ENCODE results near the gene CDK6.

DNA sequence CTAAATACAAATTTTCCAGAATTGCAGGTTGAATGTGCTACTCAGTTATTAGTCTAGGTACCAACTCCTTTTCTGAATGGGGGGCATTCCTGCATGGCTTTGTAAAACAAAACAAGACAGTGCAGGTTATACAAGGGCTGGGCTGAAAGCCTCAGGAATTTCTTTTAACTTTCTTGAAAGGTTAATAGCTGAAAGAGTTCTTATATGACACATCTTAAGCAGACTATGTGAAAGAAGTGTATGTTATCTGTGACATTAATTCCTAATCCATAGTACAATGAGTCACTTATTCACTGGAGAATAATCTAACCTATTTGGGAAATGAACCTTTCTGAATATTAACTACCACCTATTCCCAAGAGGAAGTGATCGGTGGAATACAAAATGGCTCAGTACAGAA lies 130.5 kb downstream of the CDK6 start:
- TF ChIP-seq, protein P1, sequence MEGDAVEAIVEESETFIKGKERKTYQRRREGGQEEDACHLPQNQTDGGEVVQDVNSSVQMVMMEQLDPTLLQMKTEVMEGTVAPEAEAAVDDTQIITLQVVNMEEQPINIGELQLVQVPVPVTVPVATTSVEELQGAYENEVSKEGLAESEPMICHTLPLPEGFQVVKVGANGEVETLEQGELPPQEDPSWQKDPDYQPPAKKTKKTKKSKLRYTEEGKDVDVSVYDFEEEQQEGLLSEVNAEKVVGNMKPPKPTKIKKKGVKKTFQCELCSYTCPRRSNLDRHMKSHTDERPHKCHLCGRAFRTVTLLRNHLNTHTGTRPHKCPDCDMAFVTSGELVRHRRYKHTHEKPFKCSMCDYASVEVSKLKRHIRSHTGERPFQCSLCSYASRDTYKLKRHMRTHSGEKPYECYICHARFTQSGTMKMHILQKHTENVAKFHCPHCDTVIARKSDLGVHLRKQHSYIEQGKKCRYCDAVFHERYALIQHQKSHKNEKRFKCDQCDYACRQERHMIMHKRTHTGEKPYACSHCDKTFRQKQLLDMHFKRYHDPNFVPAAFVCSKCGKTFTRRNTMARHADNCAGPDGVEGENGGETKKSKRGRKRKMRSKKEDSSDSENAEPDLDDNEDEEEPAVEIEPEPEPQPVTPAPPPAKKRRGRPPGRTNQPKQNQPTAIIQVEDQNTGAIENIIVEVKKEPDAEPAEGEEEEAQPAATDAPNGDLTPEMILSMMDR (optimal IDR thresholded peaks at IDR 0.05 in 1 of 3, IDR thresholded peaks at IDR 0.05 in 1 of 3, conservative IDR thresholded peaks at IDR 0.05 in 1 of 3; ENCODE audit: extremely low read depth in 1 of 3, insufficient read depth in 2 of 3, low read length in 3 of 3) = no peak
- no peak for TF ChIP-seq EZH2 (IDR thresholded peaks at IDR 0.05; ENCODE audit: low read length)

Data from keratinocyte (primary cell).